Effector memory CD4-positive, alpha-beta T cell (primary cell): ENCODE data around the gene SCRG1.

Source experiments
- DNase-seq, 3 donors: peaks; one replicate each; pipeline ENCODE4 v3.0.0-alpha.2; 2020
- H3K27ac ChIP-seq: 2 replicates; pipeline ENCODE4 v1.7.0; 2013; ENCODE audit warnings: mild to moderate bottlenecking, low read length, moderate library complexity; ENCODE audit not compliant: insufficient read depth, poor library complexity, severe bottlenecking
- H3K27me3 ChIP-seq: replicated peaks from 2 replicates; pipeline ENCODE4 v1.7.0; 2013; ENCODE audit warnings: mild to moderate bottlenecking, low read length; ENCODE audit not compliant: insufficient read depth, control insufficient read depth, poor library complexity, severe bottlenecking
- H3K36me3 ChIP-seq: 2 replicates; pipeline ENCODE4 v1.7.0; 2013; ENCODE audit warnings: mild to moderate bottlenecking, low read length, moderate library complexity; ENCODE audit not compliant: control insufficient read depth, insufficient read depth
- H3K4me1 ChIP-seq: 2 replicates; pipeline ENCODE4 v1.7.0; 2013; ENCODE audit warnings: low read length, mild to moderate bottlenecking; ENCODE audit not compliant: control insufficient read depth, insufficient read depth, poor library complexity, severe bottlenecking
- H3K4me3 ChIP-seq: 2 replicates; pipeline ENCODE4 v1.7.0; 2013; ENCODE audit warnings: low read length, low read depth, mild to moderate bottlenecking; ENCODE audit not compliant: insufficient read depth, poor library complexity, severe bottlenecking
- H3K9me3 ChIP-seq: 2 replicates; pipeline ENCODE4 v1.7.0; 2013; ENCODE audit warnings: mild to moderate bottlenecking, low read length, moderate library complexity; ENCODE audit not compliant: control insufficient read depth
- total RNA-seq, 3 donors: gene quantifications; one replicate each; lab custom pipeline; 2026; lab: John Stamatoyannopoulos, UW

The SCRG1 gene
- 0 to 0.17 (median 0) reads per million in 3 donors for total RNA-seq

DNA sequence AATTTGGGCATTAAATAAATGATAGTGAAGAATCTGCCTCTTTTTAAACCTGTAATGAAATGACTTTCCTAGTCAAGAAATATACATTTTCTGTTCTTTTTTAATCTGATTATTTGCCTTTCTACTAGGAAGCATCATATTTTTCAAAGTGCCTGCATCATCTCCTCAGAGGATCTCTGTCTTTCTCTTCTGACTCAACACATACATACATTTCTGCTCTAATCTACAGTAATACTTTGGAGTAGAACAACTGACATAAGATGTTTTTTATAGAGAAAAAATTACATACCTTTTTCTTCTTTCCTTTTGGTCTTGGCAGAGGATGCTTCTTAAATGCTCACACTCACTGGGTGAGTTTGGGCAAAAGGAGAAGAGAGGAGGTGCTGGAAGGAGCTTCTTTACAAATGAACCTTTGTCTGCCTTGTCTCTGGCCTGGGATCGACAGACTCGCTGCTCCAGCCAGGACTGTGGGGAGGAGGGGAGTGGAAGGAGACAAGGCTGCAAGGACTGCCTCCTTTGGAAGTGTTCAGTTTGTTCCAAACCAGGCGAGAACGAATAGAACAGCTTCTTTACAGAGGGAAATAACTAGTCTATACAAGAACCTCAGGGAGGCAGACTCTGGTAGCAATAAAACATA, at the start of gene SCRG1:
SCRG1 (minus strand) TSS at position 338 of the 637 bp plus-strand sequence. CDS start 7,702 bp downstream, outside the sequence.
- no peaks in the 10 kb centered on the region for H3K27me3 ChIP-seq
- no peaks in the 10 kb centered on the region for H3K36me3 ChIP-seq
- H3K4me3 ChIP-seq: no peak within 1 kb of the TSS
- H3K27ac ChIP-seq: no peak within 1 kb of the TSS
- H3K9me3 ChIP-seq: no peaks in the 10 kb centered on the region
- DNase-seq: no peak
- no peaks in the 10 kb centered on the region for H3K4me1 ChIP-seq

DNA sequence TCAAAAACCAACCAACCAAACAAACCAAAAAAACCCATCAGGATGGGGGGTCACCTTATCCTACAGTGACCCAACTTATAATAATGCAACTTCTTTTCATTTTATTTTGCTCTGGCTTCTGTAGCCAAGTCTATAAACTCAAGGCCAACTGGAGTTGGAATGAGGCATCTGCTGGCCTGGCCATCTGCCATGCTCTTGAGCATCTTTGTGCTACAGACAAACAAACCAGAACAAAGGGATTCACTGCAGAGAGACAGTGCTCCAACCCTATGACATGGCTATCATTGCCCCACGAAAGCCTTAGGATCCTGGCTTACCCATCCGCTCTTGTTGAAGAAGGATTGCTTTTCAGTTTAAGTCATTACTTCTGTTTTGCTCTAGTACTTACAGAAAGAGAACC, 49.2 kb upstream of the SCRG1 start:
- DNase-seq: no peak
- H3K36me3 ChIP-seq: no peaks in the 10 kb centered on the region
- H3K27me3 ChIP-seq: no peaks in the 10 kb centered on the region
- no peaks in the 10 kb centered on the region for H3K9me3 ChIP-seq
- H3K27ac ChIP-seq: no peak overlapping the region
- no peaks in the 10 kb centered on the region for H3K4me1 ChIP-seq
- no peak overlapping the region for H3K4me3 ChIP-seq

DNA sequence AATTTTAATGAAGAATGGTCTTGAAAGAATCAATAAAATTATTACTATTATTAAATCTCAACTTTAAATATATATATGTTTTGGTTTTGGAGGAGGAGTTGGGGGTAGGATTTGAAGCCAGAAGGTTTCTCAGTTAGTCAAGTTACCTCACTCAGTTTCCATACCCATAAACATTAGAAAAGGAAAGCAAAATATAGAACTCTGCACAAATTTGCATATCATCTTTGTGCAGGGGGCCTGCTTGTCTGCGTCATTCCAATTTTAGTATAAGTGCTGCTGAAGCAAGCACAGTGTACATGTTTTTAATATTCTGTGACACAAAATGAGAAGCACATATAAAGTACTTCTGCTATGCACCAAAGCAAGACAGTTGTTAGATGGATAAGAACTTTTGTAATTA, 47.5 kb upstream of the SCRG1 start:
- Histone ChIP-seq H3K9me3 (no peaks in the 10 kb centered on the region), H3K36me3 (no peaks in the 10 kb centered on the region), H3K4me3 (no peak overlapping the region), H3K4me1 (no peaks in the 10 kb centered on the region), H3K27me3 (no peaks in the 10 kb centered on the region), H3K27ac (no peak overlapping the region)
- no peak for DNase-seq

DNA sequence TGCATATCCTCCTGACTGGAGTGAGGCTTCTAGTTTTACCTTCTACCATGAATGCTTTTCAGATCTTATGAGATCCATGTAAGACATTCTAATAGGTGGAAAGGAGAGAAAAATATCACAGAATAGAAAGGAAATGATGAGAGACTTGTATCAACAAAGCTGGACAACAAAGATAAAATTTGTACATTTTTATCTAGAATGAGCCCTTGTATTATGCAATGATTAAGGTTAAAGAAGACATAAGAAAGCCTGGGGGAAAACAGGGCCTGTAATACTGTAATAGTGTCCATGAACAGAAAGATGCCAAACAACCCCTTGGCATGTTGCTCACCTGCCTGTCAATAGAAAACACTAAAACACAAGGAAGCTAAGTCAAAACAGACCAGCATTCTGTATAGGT, 44.2 kb upstream of the SCRG1 start:
- no peaks in the 10 kb centered on the region for H3K27me3 ChIP-seq
- H3K36me3 ChIP-seq: no peaks in the 10 kb centered on the region
- no peak for DNase-seq
- H3K4me1 ChIP-seq: no peaks in the 10 kb centered on the region
- no peak overlapping the region for H3K4me3 ChIP-seq
- no peak overlapping the region for H3K27ac ChIP-seq
- H3K9me3 ChIP-seq: no peaks in the 10 kb centered on the region

DNA sequence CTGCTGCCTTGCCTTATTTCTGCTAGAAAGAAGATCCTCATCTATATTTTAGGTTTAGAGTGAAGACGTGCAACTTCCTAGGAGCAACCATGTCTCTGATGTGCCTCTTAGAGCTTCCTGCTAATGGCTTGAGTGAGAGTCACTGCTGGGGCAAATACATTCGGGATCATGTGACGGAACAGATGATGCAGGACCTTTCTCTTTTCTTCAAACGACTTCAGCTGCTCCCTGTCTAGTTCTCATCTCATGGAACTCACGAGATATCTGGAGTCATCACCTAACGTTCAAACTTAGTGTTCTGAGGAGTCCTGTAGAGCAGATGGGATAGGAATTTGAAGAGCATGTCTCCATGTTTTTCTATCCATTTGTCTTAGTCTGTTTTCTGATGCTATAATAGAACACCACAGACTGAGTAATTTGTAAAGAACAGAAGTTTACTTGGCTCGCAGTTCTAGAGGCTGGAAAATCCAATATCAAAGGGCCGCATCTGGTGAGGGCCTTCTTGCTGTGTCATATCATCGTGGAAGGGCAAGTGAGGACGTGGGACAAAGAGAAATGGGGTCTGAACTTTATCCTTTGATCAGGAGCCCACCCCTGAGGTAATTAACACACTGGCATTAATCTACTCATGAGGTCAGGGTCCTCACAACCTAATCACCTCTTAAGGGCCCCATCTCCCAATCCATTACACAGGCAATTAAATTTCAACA, 43.5 kb upstream of the SCRG1 start:
- no peaks in the 10 kb centered on the region for H3K36me3 ChIP-seq
- no peak for DNase-seq
- H3K9me3 ChIP-seq: no peaks in the 10 kb centered on the region
- no peak overlapping the region for H3K4me3 ChIP-seq
- H3K27ac ChIP-seq: no peak overlapping the region
- no peaks in the 10 kb centered on the region for H3K27me3 ChIP-seq
- no peaks in the 10 kb centered on the region for H3K4me1 ChIP-seq

DNA sequence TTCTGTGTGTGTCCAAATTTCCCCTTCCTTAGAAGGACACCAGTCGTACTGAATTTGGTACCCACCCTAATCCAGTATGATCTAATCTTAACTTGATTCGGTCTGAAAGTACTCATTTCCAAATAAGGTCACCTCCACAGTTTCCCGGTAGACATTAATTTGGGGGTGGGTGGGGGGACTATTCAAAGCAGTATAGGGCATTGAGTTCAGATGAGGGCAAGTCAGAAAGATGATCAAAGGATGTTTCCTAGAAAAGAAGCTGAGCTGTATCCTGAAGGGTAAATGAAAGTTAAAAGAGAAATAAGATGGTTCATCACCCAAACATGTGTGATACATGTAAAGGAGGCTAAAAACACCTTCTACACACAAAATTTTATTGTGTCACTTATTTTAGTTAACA, 42.0 kb upstream of the SCRG1 start:
- no peak for DNase-seq
- H3K36me3 ChIP-seq: no peaks in the 10 kb centered on the region
- no peak overlapping the region for H3K27ac ChIP-seq
- no peaks in the 10 kb centered on the region for H3K9me3 ChIP-seq
- H3K4me1 ChIP-seq: no peaks in the 10 kb centered on the region
- H3K27me3 ChIP-seq: no peaks in the 10 kb centered on the region
- no peak overlapping the region for H3K4me3 ChIP-seq

DNA sequence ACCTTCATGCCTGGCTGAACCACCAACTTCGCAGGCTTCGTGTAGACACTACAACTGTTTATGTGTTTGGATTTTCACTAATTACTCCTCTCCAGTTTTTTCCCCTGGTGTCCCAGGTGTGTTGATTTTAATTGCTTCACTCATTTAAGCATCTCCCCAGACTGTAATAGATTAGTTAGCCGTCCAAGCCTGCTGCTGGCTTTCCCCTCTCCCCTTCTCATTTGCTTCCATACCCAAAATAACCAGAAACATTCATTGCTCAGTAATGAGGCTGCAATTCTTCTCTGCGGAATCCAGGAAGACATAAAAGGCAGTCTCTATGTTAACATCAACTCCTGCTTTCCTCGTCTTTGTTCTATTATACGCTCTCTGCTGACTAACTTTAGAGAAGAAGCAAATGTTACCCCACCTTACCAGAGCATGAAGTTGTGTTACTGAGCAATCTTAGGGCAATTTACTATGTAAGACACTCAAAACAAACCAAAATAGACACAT, 37.9 kb upstream of the SCRG1 start:
- no peaks in the 10 kb centered on the region for H3K27me3 ChIP-seq
- H3K9me3 ChIP-seq: no peaks in the 10 kb centered on the region
- H3K4me1 ChIP-seq: no peaks in the 10 kb centered on the region
- H3K36me3 ChIP-seq: no peaks in the 10 kb centered on the region
- DNase-seq: no peak
- H3K27ac ChIP-seq: no peak overlapping the region
- no peak overlapping the region for H3K4me3 ChIP-seq

DNA sequence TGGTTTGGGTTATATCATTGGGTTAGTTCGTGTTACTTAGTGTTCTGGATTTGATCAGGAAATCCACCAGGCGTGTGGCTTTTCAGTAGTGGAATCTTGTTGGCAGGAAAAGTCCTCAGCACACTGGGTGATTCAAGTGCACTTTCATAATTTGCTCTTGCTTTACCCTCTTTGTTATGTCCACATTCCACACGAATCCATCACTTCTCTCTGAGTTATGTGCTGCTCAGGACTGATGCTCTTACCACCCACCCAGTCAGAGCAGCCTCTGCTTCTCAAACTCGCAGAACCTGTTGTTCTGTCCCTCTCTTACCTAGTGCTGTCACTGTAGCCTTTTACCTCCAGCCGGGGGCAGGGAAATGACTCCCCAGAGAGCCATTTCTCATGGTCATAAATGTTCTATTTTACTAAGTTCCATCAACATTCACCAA, 37.2 kb upstream of the SCRG1 start:
- Histone ChIP-seq H3K27me3 (no peaks in the 10 kb centered on the region), H3K9me3 (no peaks in the 10 kb centered on the region), H3K4me1 (no peaks in the 10 kb centered on the region), H3K27ac (no peak overlapping the region), H3K36me3 (no peaks in the 10 kb centered on the region), H3K4me3 (no peak overlapping the region)
- DNase-seq: no peak

DNA sequence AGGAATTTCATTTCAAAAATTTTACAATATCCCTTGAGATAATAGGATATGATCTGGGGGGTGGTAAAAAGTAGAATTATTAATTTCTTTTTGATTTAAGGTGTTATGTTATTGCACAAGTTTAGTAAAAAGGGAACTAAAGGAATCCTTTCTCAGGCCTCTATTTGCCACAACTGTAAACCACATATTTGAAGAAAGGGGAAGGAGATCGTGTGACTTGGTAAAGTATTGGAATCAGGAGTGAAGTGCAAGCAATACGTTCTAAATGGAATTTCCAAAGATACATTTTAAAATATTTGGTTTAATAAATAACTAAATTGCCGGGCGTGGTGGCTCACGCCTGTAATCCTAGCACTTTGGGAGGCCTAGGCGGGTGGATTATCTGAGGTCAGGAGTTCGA, 35.3 kb upstream of the SCRG1 start:
- H3K4me3 ChIP-seq: no peak overlapping the region
- no peak overlapping the region for H3K27ac ChIP-seq
- no peaks in the 10 kb centered on the region for H3K9me3 ChIP-seq
- DNase-seq: no peak
- no peaks in the 10 kb centered on the region for H3K27me3 ChIP-seq
- no peaks in the 10 kb centered on the region for H3K36me3 ChIP-seq
- H3K4me1 ChIP-seq: no peaks in the 10 kb centered on the region

DNA sequence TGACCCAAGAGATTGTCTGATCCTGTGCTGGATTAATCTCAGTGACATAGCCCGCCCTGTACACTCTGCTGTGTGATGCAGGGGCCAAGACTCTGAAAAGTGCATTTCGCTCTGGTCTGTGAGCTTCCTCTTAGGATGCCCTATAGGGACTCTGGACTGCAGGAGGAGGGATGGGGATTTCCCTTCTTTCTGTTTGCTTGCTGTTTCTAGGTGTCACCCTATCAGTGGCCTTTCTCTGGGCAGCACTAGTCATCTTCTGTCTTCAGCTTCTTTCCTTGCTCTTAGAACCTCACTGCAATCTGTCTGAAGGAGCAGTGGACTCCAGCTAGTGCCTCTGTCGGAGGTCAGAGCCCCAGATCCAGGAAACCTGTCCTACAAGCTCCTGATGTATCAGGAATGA, 34.5 kb upstream of the SCRG1 start:
- DNase-seq: no peak
- H3K4me3 ChIP-seq: no peak overlapping the region
- H3K4me1 ChIP-seq: no peaks in the 10 kb centered on the region
- H3K9me3 ChIP-seq: no peaks in the 10 kb centered on the region
- no peaks in the 10 kb centered on the region for H3K27me3 ChIP-seq
- no peaks in the 10 kb centered on the region for H3K36me3 ChIP-seq
- H3K27ac ChIP-seq: no peak overlapping the region
